ENCODE measurements around the gene PGAM5. TPM values are rescaled to one million over a fixed set of nuclear protein-coding genes. Genes with fewer than 3 reads are reported as not detected.

PGAM5 gene
- total RNA-seq, 4 donors from 2014 or later: 21.6 to 45.8 (median 26.0) TPM

DNA sequence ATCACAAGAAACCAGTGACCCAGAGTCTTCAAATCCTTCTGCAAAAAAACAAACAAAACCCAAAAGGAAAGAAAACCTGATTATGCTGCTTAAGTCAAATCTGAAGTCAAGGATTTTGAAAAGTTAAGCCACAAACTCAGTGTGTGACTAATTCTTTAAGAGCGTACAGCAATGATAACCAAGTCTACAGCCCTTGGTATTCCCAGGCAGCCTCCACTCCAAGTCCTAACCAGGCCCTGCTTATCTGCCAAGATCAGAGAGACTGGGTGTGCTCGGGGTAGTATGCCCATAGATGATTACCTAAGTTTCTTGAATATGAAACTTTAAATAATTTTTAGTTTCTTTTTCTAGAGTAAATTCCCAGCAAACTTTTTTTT is 13.1 kb downstream of the PGAM5 start:
- 94 to 98% methylated on average over 2 of the region's 2 CpGs for WGBS, 2 donors
- TF ChIP-seq, protein P1, sequence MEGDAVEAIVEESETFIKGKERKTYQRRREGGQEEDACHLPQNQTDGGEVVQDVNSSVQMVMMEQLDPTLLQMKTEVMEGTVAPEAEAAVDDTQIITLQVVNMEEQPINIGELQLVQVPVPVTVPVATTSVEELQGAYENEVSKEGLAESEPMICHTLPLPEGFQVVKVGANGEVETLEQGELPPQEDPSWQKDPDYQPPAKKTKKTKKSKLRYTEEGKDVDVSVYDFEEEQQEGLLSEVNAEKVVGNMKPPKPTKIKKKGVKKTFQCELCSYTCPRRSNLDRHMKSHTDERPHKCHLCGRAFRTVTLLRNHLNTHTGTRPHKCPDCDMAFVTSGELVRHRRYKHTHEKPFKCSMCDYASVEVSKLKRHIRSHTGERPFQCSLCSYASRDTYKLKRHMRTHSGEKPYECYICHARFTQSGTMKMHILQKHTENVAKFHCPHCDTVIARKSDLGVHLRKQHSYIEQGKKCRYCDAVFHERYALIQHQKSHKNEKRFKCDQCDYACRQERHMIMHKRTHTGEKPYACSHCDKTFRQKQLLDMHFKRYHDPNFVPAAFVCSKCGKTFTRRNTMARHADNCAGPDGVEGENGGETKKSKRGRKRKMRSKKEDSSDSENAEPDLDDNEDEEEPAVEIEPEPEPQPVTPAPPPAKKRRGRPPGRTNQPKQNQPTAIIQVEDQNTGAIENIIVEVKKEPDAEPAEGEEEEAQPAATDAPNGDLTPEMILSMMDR (IDR thresholded peaks at IDR 0.05): no peak
- TF ChIP-seq POLR2A (IDR thresholded peaks at IDR 0.05): no peak
- no peaks in the 10 kb centered on the region for H3K27me3 ChIP-seq
- no peak overlapping the region for H3K4me3 ChIP-seq (replicated peaks in 1 of 3)
- no peaks in the 10 kb centered on the region for H3K9me3 ChIP-seq
- H3K27ac ChIP-seq: no peak overlapping the region
- no peaks in the 10 kb centered on the region for H3K4me1 ChIP-seq
- intact Hi-C loops (cut with DNase I): no loop called here
- DNase-seq: no peak
- peaks cover 69 to 70% of the 10 kb centered on the region in 2 donors for H3K36me3 ChIP-seq

DNA sequence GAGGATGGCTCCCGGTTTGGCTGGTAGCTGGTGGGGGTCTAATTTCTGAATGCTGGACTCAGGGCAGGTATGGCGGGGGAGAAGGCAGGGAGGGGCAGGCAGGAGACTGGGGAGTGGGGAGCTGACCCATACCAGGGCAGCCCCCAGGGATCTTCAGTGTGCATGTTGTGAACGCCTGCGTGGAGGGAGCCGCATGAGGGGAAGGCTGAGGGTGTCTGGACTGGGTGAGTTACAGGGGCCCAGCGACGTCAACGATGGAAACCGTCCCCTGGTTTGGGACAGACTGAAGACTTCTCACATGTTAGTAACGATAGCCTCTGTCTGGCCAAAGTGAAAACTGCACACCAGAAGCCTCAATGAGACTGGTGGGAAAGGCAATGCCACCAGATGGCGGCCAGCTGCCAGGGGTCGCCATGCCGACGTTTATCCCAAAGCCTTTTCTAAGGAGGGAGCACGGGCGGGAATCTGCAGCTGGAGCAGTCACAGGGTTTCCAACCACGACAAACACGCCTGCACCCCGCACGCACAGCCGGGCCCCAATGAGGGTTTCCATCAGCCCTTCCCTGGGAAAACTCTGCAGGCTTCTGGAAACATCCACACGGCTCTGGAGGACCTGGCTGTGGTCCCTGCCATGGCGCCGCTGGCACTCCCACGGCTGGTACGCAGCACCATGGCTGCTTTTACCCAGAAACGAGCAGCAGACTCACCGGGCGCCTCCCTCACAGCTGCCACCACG is 14.0 kb downstream of the PGAM5 start:
- Histone ChIP-seq H3K4me1 (no peaks in the 10 kb centered on the region), H3K4me3 (replicated peaks in 1 of 3) (no peak overlapping the region), H3K27me3 (no peaks in the 10 kb centered on the region), H3K9me3 (no peaks in the 10 kb centered on the region), H3K27ac (no peak overlapping the region), H3K36me3 (peaks cover 60% of the 10 kb centered on the region in 2 donors)
- 92 to 96% methylated on average over 25 to 29 of the region's 30 CpGs for WGBS, 2 donors
- no peak for TF ChIP-seq POLR2A (IDR thresholded peaks at IDR 0.05)
- TF ChIP-seq, protein P1 (IDR thresholded peaks at IDR 0.05): no peak
- DNase-seq: no peak
- intact Hi-C loops (cut with DNase I): no loop called here

DNA sequence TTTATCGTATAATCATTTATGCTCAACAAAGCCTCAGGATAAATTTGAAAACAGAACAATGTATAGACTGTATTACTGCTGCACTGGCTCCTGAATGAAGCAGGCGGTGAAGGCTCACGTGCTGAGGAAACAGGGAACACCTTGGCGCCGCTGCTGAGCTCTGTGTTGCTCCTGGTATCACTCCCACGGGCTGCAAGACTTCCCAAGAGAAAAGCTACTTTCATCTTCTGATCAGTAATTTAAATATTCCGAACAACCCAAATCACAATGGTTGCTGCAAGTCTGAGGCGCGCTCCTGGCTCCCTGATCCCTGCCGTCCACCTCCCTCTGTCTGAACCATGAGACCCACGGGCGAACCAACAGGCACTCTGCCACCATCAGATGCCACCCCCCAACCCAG is 15.7 kb downstream of the PGAM5 start:
- Histone ChIP-seq H3K4me3 (replicated peaks in 1 of 3) (no peak overlapping the region), H3K4me1 (no peaks in the 10 kb centered on the region), H3K27ac (no peak overlapping the region), H3K36me3 (peaks cover 62 to 63% of the 10 kb centered on the region in 2 donors), H3K9me3 (no peaks in the 10 kb centered on the region), H3K27me3 (no peaks in the 10 kb centered on the region)
- no peak for TF ChIP-seq POLR2A (IDR thresholded peaks at IDR 0.05)
- TF ChIP-seq, protein P1 (IDR thresholded peaks at IDR 0.05): no peak
- DNase-seq: no peak
- 94% methylated on average over 12 of the region's 12 CpGs for WGBS, 2 donors
- intact Hi-C loops (cut with DNase I): no loop called here

DNA sequence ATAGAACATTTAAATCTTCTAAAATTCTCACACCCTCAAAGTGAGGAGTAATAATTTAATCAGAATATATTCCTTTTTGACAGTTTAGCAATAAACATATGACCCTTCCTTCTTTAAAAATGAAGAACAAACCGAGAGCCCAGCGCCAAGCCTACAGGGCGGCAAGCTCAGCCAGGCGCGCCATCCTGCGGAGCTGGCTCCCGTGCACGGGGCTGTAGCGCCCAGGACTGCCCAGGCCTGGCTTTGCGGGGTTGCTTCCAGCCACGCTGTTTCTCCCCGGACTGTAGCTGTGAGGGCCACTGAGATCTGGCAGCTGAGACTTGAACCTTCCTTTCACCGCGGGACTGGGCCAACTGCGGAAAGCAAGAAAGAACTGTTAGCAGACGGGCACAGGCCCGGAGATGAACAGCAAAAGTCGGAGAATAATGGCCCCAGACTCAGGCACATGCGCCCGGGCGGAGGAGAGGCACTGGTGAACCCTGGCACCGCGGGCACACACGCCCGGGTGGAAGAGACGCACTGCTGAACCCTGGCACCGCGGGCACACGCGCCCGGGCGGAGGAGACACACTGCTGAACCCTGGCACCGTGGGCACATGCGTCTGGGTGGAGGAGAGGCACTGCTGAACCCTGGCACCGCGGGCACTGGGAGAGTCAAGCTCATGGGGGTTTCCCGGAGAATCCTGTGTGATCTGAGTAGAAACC is 16.6 kb downstream of the PGAM5 start:
- H3K4me3 ChIP-seq (replicated peaks in 1 of 3): no peak overlapping the region
- H3K9me3 ChIP-seq: no peaks in the 10 kb centered on the region
- intact Hi-C loops (cut with DNase I): no loop called here
- 91 to 94% methylated on average over 27 of the region's 37 CpGs for WGBS, 2 donors
- H3K36me3 ChIP-seq: peaks cover 67 to 69% of the 10 kb centered on the region in 2 donors
- no peaks in the 10 kb centered on the region for H3K27me3 ChIP-seq
- no peak for DNase-seq
- H3K4me1 ChIP-seq: no peaks in the 10 kb centered on the region
- TF ChIP-seq, protein P1 (IDR thresholded peaks at IDR 0.05): no peak
- TF ChIP-seq POLR2A (IDR thresholded peaks at IDR 0.05): no peak
- H3K27ac ChIP-seq: no peak overlapping the region

DNA sequence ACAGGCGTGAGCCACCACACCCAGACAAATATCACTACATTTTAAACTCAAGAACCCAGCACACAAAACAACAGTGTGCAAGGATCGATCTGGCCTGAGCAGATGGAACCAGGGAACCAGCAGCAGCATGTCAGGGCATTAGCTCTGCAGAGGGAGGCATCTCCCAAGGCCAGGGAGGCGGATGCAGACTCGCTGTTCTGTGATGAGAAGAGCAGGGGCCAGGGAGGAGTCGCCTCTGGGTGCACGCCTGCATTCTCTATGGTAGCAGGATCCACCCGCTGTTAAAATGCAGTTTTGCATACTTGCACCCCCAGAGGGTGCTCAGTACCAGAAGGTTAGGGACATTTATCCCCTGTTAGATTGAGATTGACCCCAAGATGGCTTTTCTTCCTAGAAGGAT is 17.9 kb downstream of the PGAM5 start:
- 96 to 98% methylated on average over 7 of the region's 7 CpGs for WGBS, 2 donors
- TF ChIP-seq, protein P1 (IDR thresholded peaks at IDR 0.05): no peak
- TF ChIP-seq POLR2A (IDR thresholded peaks at IDR 0.05): no peak
- H3K27ac ChIP-seq: no peak overlapping the region
- H3K9me3 ChIP-seq: no peaks in the 10 kb centered on the region
- DNase-seq: no peak
- intact Hi-C loops (cut with DNase I): no loop called here
- H3K36me3 ChIP-seq: peaks cover 65 to 72% of the 10 kb centered on the region in 2 donors
- H3K27me3 ChIP-seq: no peaks in the 10 kb centered on the region
- H3K4me3 ChIP-seq (replicated peaks in 1 of 3): no peak overlapping the region
- H3K4me1 ChIP-seq: no peaks in the 10 kb centered on the region

Data from thyroid gland (tissue), 4 donors.